ENCODE data around the gene TMEM107.

TMEM107 gene

GRCh38 chr17:8176197-8176940, at the start of gene TMEM107:
Gene TMEM107, minus strand, starts transcription at chr17:8176380. Its CDS starts 94 bp downstream, at chr17:8176286.
- no peak for TF ChIP-seq CTCF (IDR thresholded peaks at IDR 0.05; ENCODE audit: low read depth, low read length)
- peak within 1 kb of the TSS; percentile 69 for H3K4me3 ChIP-seq (ENCODE audit: low read depth, low read length)

- no peak overlapping the region for H3K4me3 ChIP-seq (ENCODE audit: low read depth, low read length)
- TF ChIP-seq CTCF (IDR thresholded peaks at IDR 0.05; ENCODE audit: low read depth, low read length): no peak
Observed at GRCh38 chr17:8224891-8225812, 49.0 kb upstream of the TMEM107 start.

GRCh38 chr17:8223356-8224126, 47.4 kb upstream of the TMEM107 start:
- H3K4me3 ChIP-seq (ENCODE audit: low read depth, low read length): peak overlapping the region; percentile 69
- TF ChIP-seq CTCF (IDR thresholded peaks at IDR 0.05; ENCODE audit: low read depth, low read length): no peak

GRCh38 chr17:8222630-8223355, 46.6 kb upstream of the TMEM107 start:
- no peak for TF ChIP-seq CTCF (IDR thresholded peaks at IDR 0.05; ENCODE audit: low read depth, low read length)
- H3K4me3 ChIP-seq (ENCODE audit: low read depth, low read length): peak overlapping the region; percentile 69

- TF ChIP-seq CTCF (IDR thresholded peaks at IDR 0.05; ENCODE audit: low read depth, low read length): no peak
- H3K4me3 ChIP-seq (ENCODE audit: low read depth, low read length): peak overlapping the region; percentile 69
Observed at GRCh38 chr17:8222380-8222629, 46.1 kb upstream of the TMEM107 start.

- peak overlapping the region; percentile 69 for H3K4me3 ChIP-seq (ENCODE audit: low read depth, low read length)
- TF ChIP-seq CTCF (IDR thresholded peaks at IDR 0.05; ENCODE audit: low read depth, low read length): no peak
Observed at GRCh38 chr17:8221663-8222379, 45.6 kb upstream of the TMEM107 start.

All from WI38 (cell line).